ENCODE results near the gene SUB1. TPM values are rescaled to one million over a fixed set of nuclear protein-coding genes. Genes with fewer than 3 reads are reported as not detected.

Gene SUB1
- total and polyA plus RNA-seq, 4 donors = 126 to 234 (median 155) TPM

DNA sequence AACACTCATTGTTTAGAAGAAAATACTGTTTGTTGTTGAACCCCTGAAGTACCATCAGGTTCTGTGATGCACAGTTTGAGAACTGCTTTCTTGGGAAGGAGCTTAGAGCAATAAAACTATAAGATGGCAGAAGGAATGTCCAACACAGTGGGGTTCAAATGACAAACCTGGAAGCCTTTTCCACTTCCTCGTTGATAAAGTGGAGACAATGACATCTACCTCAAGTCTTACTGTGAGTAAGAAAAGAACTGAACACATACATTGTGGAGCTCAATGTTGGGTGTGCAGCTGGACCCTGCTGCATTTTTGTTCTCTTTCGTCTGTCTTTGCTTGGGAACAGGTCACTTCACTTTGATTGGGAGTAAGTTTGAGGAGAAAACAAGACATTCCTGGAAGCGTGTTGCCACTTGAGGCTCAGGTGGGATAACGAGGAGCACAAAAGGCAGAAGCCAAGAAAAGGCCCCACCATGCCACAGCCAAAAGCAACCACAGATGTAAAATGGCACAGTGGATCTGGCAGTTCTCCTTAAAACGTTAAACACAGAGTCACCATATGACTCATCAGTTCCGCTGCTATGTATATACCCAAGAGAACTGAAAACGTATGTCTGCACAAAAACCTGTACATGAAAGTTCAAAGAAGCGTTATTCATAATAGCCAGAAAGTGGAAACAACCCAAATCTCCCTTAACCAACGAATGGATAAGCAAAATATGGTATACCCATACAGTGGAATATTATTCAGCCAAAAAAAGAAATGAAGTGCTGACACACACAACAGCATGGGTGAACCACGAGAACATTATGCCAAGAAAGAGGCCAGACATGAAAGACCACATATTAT lies 42.9 kb upstream of the SUB1 start:
- TF ChIP-seq, protein P1, sequence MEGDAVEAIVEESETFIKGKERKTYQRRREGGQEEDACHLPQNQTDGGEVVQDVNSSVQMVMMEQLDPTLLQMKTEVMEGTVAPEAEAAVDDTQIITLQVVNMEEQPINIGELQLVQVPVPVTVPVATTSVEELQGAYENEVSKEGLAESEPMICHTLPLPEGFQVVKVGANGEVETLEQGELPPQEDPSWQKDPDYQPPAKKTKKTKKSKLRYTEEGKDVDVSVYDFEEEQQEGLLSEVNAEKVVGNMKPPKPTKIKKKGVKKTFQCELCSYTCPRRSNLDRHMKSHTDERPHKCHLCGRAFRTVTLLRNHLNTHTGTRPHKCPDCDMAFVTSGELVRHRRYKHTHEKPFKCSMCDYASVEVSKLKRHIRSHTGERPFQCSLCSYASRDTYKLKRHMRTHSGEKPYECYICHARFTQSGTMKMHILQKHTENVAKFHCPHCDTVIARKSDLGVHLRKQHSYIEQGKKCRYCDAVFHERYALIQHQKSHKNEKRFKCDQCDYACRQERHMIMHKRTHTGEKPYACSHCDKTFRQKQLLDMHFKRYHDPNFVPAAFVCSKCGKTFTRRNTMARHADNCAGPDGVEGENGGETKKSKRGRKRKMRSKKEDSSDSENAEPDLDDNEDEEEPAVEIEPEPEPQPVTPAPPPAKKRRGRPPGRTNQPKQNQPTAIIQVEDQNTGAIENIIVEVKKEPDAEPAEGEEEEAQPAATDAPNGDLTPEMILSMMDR (IDR thresholded peaks at IDR 0.05; ENCODE audit: control extremely low read depth, extremely low read depth) = no peak

DNA sequence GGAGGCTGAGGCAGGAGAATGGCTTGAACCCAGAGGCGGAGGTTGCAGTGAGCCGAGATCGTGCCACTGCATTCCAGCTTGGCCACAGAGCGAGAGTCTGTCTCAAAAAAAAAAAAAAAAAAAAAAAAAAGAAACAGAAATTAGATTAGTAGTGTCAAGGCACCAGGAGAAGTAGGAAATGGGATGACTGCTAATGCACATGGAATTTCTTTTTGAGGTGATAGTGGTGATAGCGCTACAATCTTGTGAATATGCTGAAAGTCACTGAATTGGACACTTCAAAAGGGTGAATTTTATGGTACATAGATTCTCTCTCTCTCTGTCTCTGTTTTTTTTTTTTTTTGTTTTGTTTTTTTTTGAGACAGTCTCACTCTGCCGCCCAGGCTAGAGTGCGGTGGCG lies 42.1 kb upstream of the SUB1 start:
- WGBS, 2 donors = 96 to 97% methylated on average over 8 of the region's 8 CpGs

More for the DNA sequence above, 42.9 kb upstream of the SUB1 start:
- Histone ChIP-seq H3K27ac (ENCODE audit: low read depth in 1 of 2, low read length in 1 of 2) (no peak overlapping the region), H3K4me1 (ENCODE audit: control insufficient read depth in 5 of 5, insufficient read depth in 5 of 5, low read length in 5 of 5) (no peaks in the 10 kb centered on the region), H3K9ac (ENCODE audit: insufficient read depth in 1 of 2, low read length in 2 of 2) (no peak overlapping the region), H3K27me3 (ENCODE audit: control insufficient read depth in 3 of 3, insufficient read depth in 3 of 3, low read length in 2 of 3) (no peaks in the 10 kb centered on the region), H3K9me3 (ENCODE audit: control insufficient read depth in 4 of 4, insufficient read depth in 3 of 4, low read length in 3 of 4) (no peaks in the 10 kb centered on the region), H3K4me3 (no peak overlapping the region), H3K36me3 (ENCODE audit: control insufficient read depth in 4 of 4, insufficient read depth in 4 of 4, low read length in 4 of 4) (no peaks in the 10 kb centered on the region)
- ATAC-seq (ENCODE audit: insufficient read depth, low FRiP score) (no peak), DNase-seq (no peak)
- 74 to 84% methylated on average over 10 of the region's 10 CpGs for WGBS, 2 donors

DNA sequence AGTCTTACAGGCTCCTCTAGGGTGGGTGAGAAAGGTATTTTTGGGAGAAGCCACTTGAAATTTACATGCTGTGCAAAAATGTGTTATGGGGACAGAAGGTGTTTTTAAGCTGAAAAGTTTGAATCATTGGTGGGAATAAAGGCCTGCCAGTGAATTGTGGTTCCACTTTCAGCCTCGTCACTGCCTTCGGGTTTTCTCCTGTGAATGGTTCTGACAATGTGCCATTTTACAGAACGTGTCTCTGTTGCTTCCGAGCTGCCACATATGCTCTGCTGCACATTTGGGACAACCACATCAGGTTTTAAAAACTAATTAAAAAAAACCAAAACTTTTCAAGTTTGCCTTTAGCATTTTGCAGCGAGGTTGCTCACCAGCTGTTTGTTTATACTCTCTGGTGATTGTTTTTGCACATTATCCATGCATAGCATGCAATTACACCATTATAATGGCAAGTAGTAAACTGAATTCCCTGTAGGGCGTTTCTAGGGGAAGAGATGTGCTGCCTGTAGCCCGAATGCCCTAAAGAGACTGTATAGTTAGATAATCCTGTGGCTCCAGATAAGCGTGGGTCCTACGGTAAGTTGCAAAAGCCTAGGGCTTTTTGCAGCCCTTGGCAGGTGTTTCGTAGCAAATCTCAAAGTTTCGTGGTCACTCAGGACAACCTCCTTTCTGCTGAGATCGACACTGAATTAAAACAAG lies 40.1 kb upstream of the SUB1 start:
- 73 to 77% methylated on average over 12 of the region's 12 CpGs for WGBS, 2 donors
- H3K9me3 ChIP-seq (ENCODE audit: control insufficient read depth in 4 of 4, insufficient read depth in 3 of 4, low read length in 3 of 4) = no peaks in the 10 kb centered on the region
- H3K9ac ChIP-seq (ENCODE audit: insufficient read depth in 1 of 2, low read length in 2 of 2) = no peak overlapping the region
- H3K36me3 ChIP-seq (ENCODE audit: control insufficient read depth in 4 of 4, insufficient read depth in 4 of 4, low read length in 4 of 4) = no peaks in the 10 kb centered on the region
- H3K4me1 ChIP-seq (ENCODE audit: control insufficient read depth in 5 of 5, insufficient read depth in 5 of 5, low read length in 5 of 5) = no peaks in the 10 kb centered on the region
- TF ChIP-seq, protein P1 (IDR thresholded peaks at IDR 0.05; ENCODE audit: control extremely low read depth, extremely low read depth) = no peak
- H3K27ac ChIP-seq (ENCODE audit: low read depth in 1 of 2, low read length in 1 of 2) = no peak overlapping the region
- ATAC-seq (ENCODE audit: insufficient read depth, low FRiP score) (no peak), DNase-seq (no peak)
- no peaks in the 10 kb centered on the region for H3K27me3 ChIP-seq (ENCODE audit: control insufficient read depth in 3 of 3, insufficient read depth in 3 of 3, low read length in 2 of 3)
- H3K4me3 ChIP-seq = no peak overlapping the region

More for the DNA sequence above, 42.1 kb upstream of the SUB1 start:
- no peak overlapping the region for H3K9ac ChIP-seq (ENCODE audit: insufficient read depth in 1 of 2, low read length in 2 of 2)
- no peak for DNase-seq
- H3K4me1 ChIP-seq (ENCODE audit: control insufficient read depth in 5 of 5, insufficient read depth in 5 of 5, low read length in 5 of 5) = no peaks in the 10 kb centered on the region
- no peak for ATAC-seq (ENCODE audit: insufficient read depth, low FRiP score)
- TF ChIP-seq, protein P1 (IDR thresholded peaks at IDR 0.05; ENCODE audit: control extremely low read depth, extremely low read depth) = no peak
- H3K27ac ChIP-seq (ENCODE audit: low read depth in 1 of 2, low read length in 1 of 2) = no peak overlapping the region
- no peak overlapping the region for H3K4me3 ChIP-seq
- no peaks in the 10 kb centered on the region for H3K27me3 ChIP-seq (ENCODE audit: control insufficient read depth in 3 of 3, insufficient read depth in 3 of 3, low read length in 2 of 3)
- H3K9me3 ChIP-seq (ENCODE audit: control insufficient read depth in 4 of 4, insufficient read depth in 3 of 4, low read length in 3 of 4) = no peaks in the 10 kb centered on the region
- H3K36me3 ChIP-seq (ENCODE audit: control insufficient read depth in 4 of 4, insufficient read depth in 4 of 4, low read length in 4 of 4) = no peaks in the 10 kb centered on the region

Data from lung (tissue), 12 donors.